Activated CD8-positive, alpha-beta T cell treated with anti-CD3 and anti-CD28 coated beads for 36 hours (primary cell): ENCODE data around the gene ELFN2. TPM values are rescaled to one million over a fixed set of nuclear protein-coding genes. Genes with fewer than 3 reads are reported as not detected.

Experiments used
- ATAC-seq: fragments of 200-7000 bp; cut with Tn5 transposase; one replicate; pipeline ENCODE4 v1.10.0; 2021; ENCODE audit warnings: mild to moderate bottlenecking, moderate library complexity
- CTCF ChIA-PET: fragments of 350-600 bp; sonication (Branson Sonifier 250); formaldehyde crosslinking; loops from one replicate; lab custom pipeline; 2021; ENCODE audit warnings: antibody characterized with exemption; lab: Charles Lee
- POLR2A ChIA-PET: fragments of 350-600 bp; sonication (Branson Sonifier 250); formaldehyde crosslinking; loops from one replicate; lab custom pipeline; 2021; ENCODE audit warnings: antibody characterized with exemption; lab: Charles Lee
- DNase-seq: peaks from one replicate; pipeline ENCODE4 v3.0.0-alpha.2; 2020
- H3K27ac Mint-ChIP-seq: one replicate; pipeline ENCODE4 v1.8.0; 2021; ENCODE audit warnings: mild to moderate bottlenecking, mixed read lengths
- H3K27me3 Mint-ChIP-seq: one replicate; pipeline ENCODE4 v1.8.0; 2021; ENCODE audit warnings: mixed read lengths
- H3K36me3 Mint-ChIP-seq: one replicate; pipeline ENCODE4 v1.8.0; 2021; ENCODE audit warnings: low read depth, mixed read lengths
- H3K4me1 Mint-ChIP-seq: one replicate; pipeline ENCODE4 v1.8.0; 2021; ENCODE audit warnings: low read depth, mixed read lengths
- H3K4me3 Mint-ChIP-seq: one replicate; pipeline ENCODE4 v1.8.0; 2021; ENCODE audit warnings: mild to moderate bottlenecking, moderate library complexity, mixed read lengths
- H3K9me3 Mint-ChIP-seq: one replicate; pipeline ENCODE4 v1.8.0; 2021; ENCODE audit warnings: mixed read lengths
- CTCF ChIP-seq: fragments of 200-600 bp; IDR thresholded peaks from one replicate; pipeline ENCODE4 v1.8.0; 2022; ENCODE audit warnings: antibody characterized with exemption, mild to moderate bottlenecking
- intact Hi-C: fragments of 100-400 bp; cut with micrococcal nuclease; formaldehyde crosslinking; loops from one replicate; pipeline ENCODE4 v1.10.0; 2022
- total RNA-seq, 2 experiments: library from RNA; stranded (reverse); gene quantifications; one replicate each; pipeline ENCODE4 v1.2.3, GENCODE V29; 2021

The ELFN2 gene
- total RNA-seq, 2 experiments from 2014 or later = 0.51 to 0.52 TPM

- DNase-seq (no peak), ATAC-seq (no peak)
- POLR2A ChIA-PET = no interaction called here
- no peaks in the 10 kb centered on the region for H3K4me1 Mint-ChIP-seq
- H3K27me3 Mint-ChIP-seq = no peaks in the 10 kb centered on the region
- CTCF ChIA-PET = no interaction called here
- no peak for TF ChIP-seq CTCF
- no peak overlapping the region for H3K27ac Mint-ChIP-seq
- intact Hi-C loops = no loop called here
- no peaks in the 10 kb centered on the region for H3K36me3 Mint-ChIP-seq
- H3K4me3 Mint-ChIP-seq = no peak overlapping the region
- no peaks in the 10 kb centered on the region for H3K9me3 Mint-ChIP-seq
Observed at GRCh38 chr22:37366601-37367000, 60.7 kb downstream of the ELFN2 start.

GRCh38 chr22:37365950-37366349 is 61.3 kb downstream of the ELFN2 start:
- TF ChIP-seq CTCF = no peak
- no peak for ATAC-seq

GRCh38 chr22:37363261-37363992 is 63.9 kb downstream of the ELFN2 start:
- DNase-seq = no peak
- POLR2A ChIA-PET = no interaction called here
- Mint-ChIP-seq H3K36me3 (no peaks in the 10 kb centered on the region), H3K27me3 (no peaks in the 10 kb centered on the region), H3K9me3 (no peaks in the 10 kb centered on the region), H3K4me3 (no peak overlapping the region), H3K4me1 (no peaks in the 10 kb centered on the region), H3K27ac (no peak overlapping the region)
- TF ChIP-seq CTCF = no peak
- intact Hi-C loops = no loop called here
- CTCF ChIA-PET = interaction anchor here (1.6 kb wide), 1 partner anchor 47 kb away, joined by 5 read pairs; no protein-coding TSS in a partner anchor
- no peak for ATAC-seq

More at GRCh38 chr22:37365950-37366349, 61.3 kb downstream of the ELFN2 start:
- CTCF ChIA-PET = no interaction called here
- POLR2A ChIA-PET = no interaction called here
- no peak overlapping the region for H3K27ac Mint-ChIP-seq
- H3K27me3 Mint-ChIP-seq = no peaks in the 10 kb centered on the region
- intact Hi-C loops = no loop called here
- H3K9me3 Mint-ChIP-seq = no peaks in the 10 kb centered on the region
- H3K36me3 Mint-ChIP-seq = no peaks in the 10 kb centered on the region
- H3K4me1 Mint-ChIP-seq = no peaks in the 10 kb centered on the region
- DNase-seq = no peak
- no peak overlapping the region for H3K4me3 Mint-ChIP-seq

- Mint-ChIP-seq H3K36me3 (no peaks in the 10 kb centered on the region), H3K4me3 (no peak overlapping the region), H3K9me3 (no peaks in the 10 kb centered on the region), H3K27me3 (no peaks in the 10 kb centered on the region), H3K4me1 (no peaks in the 10 kb centered on the region), H3K27ac (no peak overlapping the region)
- TF ChIP-seq CTCF = no peak
- DNase-seq (no peak), ATAC-seq (no peak)
- CTCF ChIA-PET = no interaction called here
- POLR2A ChIA-PET = no interaction called here
- intact Hi-C loops = no loop called here
Observed at GRCh38 chr22:37362621-37363020, 64.7 kb downstream of the ELFN2 start.

GRCh38 chr22:37358917-37359316 is 68.4 kb downstream of the ELFN2 start:
- no peak overlapping the region for H3K4me3 Mint-ChIP-seq
- H3K27me3 Mint-ChIP-seq = no peaks in the 10 kb centered on the region
- CTCF ChIA-PET = no interaction called here

More at GRCh38 chr22:37358917-37359316, 68.4 kb downstream of the ELFN2 start:
- no peak overlapping the region for H3K27ac Mint-ChIP-seq
- H3K36me3 Mint-ChIP-seq = no peaks in the 10 kb centered on the region
- POLR2A ChIA-PET = no interaction called here
- no peaks in the 10 kb centered on the region for H3K9me3 Mint-ChIP-seq
- H3K4me1 Mint-ChIP-seq = no peaks in the 10 kb centered on the region
- no peak for TF ChIP-seq CTCF
- ATAC-seq (no peak), DNase-seq (no peak)
- intact Hi-C loops = no loop called here
